ENCODE measurements around the gene LSM12.

Gene LSM12

GRCh38 chr17:44111777-44112176, 45.3 kb upstream of the LSM12 start:
- Histone ChIP-seq H3K9me3 (ENCODE audit: control extremely low read depth in 1 of 5, control insufficient read depth in 4 of 5, insufficient read depth in 2 of 5, low read depth in 1 of 5, low read length in 4 of 5) (no peaks in the 10 kb centered on the region), H3K36me3 (ENCODE audit: control insufficient read depth in 4 of 4, insufficient read depth in 4 of 4, low read length in 3 of 4) (peaks cover 2 to 33% (median 8%) of the 10 kb centered on the region in 4 experiments), H3K27me3 (replicated peaks in 2 of 5; ENCODE audit: control insufficient read depth in 4 of 5, insufficient read depth in 5 of 5, low read length in 4 of 5) (no peaks in the 10 kb centered on the region), H3K4me1 (ENCODE audit: control extremely low read depth in 1 of 4, control insufficient read depth in 4 of 4, insufficient read depth in 4 of 4, low read length in 3 of 4) (peaks cover 4 to 81% (median 55%) of the 10 kb centered on the region in 4 experiments), H3K27ac (ENCODE audit: insufficient read depth in 1 of 2, low read depth in 1 of 2, low read length in 2 of 2, poor library complexity in 1 of 2, severe bottlenecking in 2 of 2) (peak overlapping the region in 1 of 2 experiments; percentile 22), H3K4me3 (ENCODE audit: control insufficient read depth in 1 of 7, extremely low read depth in 1 of 7, insufficient read depth in 4 of 7, low read depth in 2 of 7, low read length in 6 of 7) (no peak overlapping the region)
- POLR2A ChIA-PET = interaction anchor here (0.6 to 1.4 kb wide), 3 partner anchors 12 to 110 kb away, joined by 3 to 4 read pairs (median 3); partner anchors contain the start of gene HDAC5
- 86% methylated on average over 1 of the region's 3 CpGs for WGBS (ENCODE audit: insufficient coverage)
- no peak for DNase-seq
- CTCF ChIA-PET = interaction anchor here (0.8 to 9.7 kb wide), 7 partner anchors 8 to 42 kb away, joined by 3 to 85 read pairs (median 4); partner anchors contain the start of gene HDAC5

GRCh38 chr17:44110823-44111633, 44.6 kb upstream of the LSM12 start:
- H3K4me1 ChIP-seq (ENCODE audit: control extremely low read depth in 1 of 4, control insufficient read depth in 4 of 4, insufficient read depth in 4 of 4, low read length in 3 of 4) = peaks cover 4 to 88% (median 56%) of the 10 kb centered on the region in 4 experiments
- H3K36me3 ChIP-seq (ENCODE audit: control insufficient read depth in 4 of 4, insufficient read depth in 4 of 4, low read length in 3 of 4) = peaks cover 2 to 26% (median 6%) of the 10 kb centered on the region in 4 experiments
- 3% methylated on average over 28 of the region's 28 CpGs for WGBS (ENCODE audit: insufficient coverage)
- H3K4me3 ChIP-seq (ENCODE audit: control insufficient read depth in 1 of 7, extremely low read depth in 1 of 7, insufficient read depth in 4 of 7, low read depth in 2 of 7, low read length in 6 of 7) = peak overlapping the region in 6 of 7 experiments; percentile 26 to 61 (median 50)
- peak; percentile 57 to 81 (median 78) for DNase-seq
- peak overlapping the region in 1 of 2 experiments; percentile 22 for H3K27ac ChIP-seq (ENCODE audit: insufficient read depth in 1 of 2, low read depth in 1 of 2, low read length in 2 of 2, poor library complexity in 1 of 2, severe bottlenecking in 2 of 2)
- H3K27me3 ChIP-seq (replicated peaks in 2 of 5; ENCODE audit: control insufficient read depth in 4 of 5, insufficient read depth in 5 of 5, low read length in 4 of 5) = no peaks in the 10 kb centered on the region
- ChIA-PET POLR2A (interaction anchor here (0.6 to 1.4 kb wide), 4 partner anchors 13 to 111 kb away, joined by 3 to 4 read pairs (median 3); partner anchors contain the start of gene HDAC5), CTCF (interaction anchor here (0.8 to 9.7 kb wide), 8 partner anchors 8 to 43 kb away, joined by 3 to 85 read pairs (median 4); partner anchors contain the start of gene HDAC5)
- H3K9me3 ChIP-seq (ENCODE audit: control extremely low read depth in 1 of 5, control insufficient read depth in 4 of 5, insufficient read depth in 2 of 5, low read depth in 1 of 5, low read length in 4 of 5) = no peaks in the 10 kb centered on the region

GRCh38 chr17:44110011-44110686, 43.7 kb upstream of the LSM12 start:
- Histone ChIP-seq H3K4me3 (ENCODE audit: control insufficient read depth in 1 of 7, extremely low read depth in 1 of 7, insufficient read depth in 4 of 7, low read depth in 2 of 7, low read length in 6 of 7) (peak overlapping the region in 4 of 7 experiments; percentile 40 to 61 (median 55)), H3K27ac (ENCODE audit: insufficient read depth in 1 of 2, low read depth in 1 of 2, low read length in 2 of 2, poor library complexity in 1 of 2, severe bottlenecking in 2 of 2) (no peak overlapping the region)
- WGBS (ENCODE audit: insufficient coverage) = 89% methylated on average over 7 of the region's 10 CpGs

GRCh38 chr17:44109312-44109630, 42.8 kb upstream of the LSM12 start:
- Histone ChIP-seq H3K36me3 (ENCODE audit: control insufficient read depth in 4 of 4, insufficient read depth in 4 of 4, low read length in 3 of 4) (peaks cover 0 to 21% (median 5%) of the 10 kb centered on the region in 4 experiments), H3K9me3 (ENCODE audit: control extremely low read depth in 1 of 5, control insufficient read depth in 4 of 5, insufficient read depth in 2 of 5, low read depth in 1 of 5, low read length in 4 of 5) (no peaks in the 10 kb centered on the region), H3K4me1 (ENCODE audit: control extremely low read depth in 1 of 4, control insufficient read depth in 4 of 4, insufficient read depth in 4 of 4, low read length in 3 of 4) (peaks cover 4 to 80% (median 54%) of the 10 kb centered on the region in 4 experiments), H3K4me3 (ENCODE audit: control insufficient read depth in 1 of 7, extremely low read depth in 1 of 7, insufficient read depth in 4 of 7, low read depth in 2 of 7, low read length in 6 of 7) (no peak overlapping the region), H3K27me3 (replicated peaks in 2 of 5; ENCODE audit: control insufficient read depth in 4 of 5, insufficient read depth in 5 of 5, low read length in 4 of 5) (no peaks in the 10 kb centered on the region), H3K27ac (ENCODE audit: insufficient read depth in 1 of 2, low read depth in 1 of 2, low read length in 2 of 2, poor library complexity in 1 of 2, severe bottlenecking in 2 of 2) (no peak overlapping the region)
- WGBS (ENCODE audit: insufficient coverage) = 95% methylated on average over 3 of the region's 4 CpGs
- no peak for DNase-seq
- POLR2A ChIA-PET = no interaction called here
- CTCF ChIA-PET = interaction anchor here (0.6 to 2.1 kb wide), 6 partner anchors 9 to 59 kb away, joined by 3 to 6 read pairs (median 4); no protein-coding TSS in a partner anchor

More at GRCh38 chr17:44110011-44110686, 43.7 kb upstream of the LSM12 start:
- ChIA-PET CTCF (interaction anchor here (0.6 to 9.7 kb wide), 6 partner anchors 7 to 58 kb away, joined by 3 to 85 read pairs (median 6); partner anchors contain the start of gene HDAC5), POLR2A (interaction anchor here (0.9 to 1.4 kb wide), 2 partner anchors 13 to 14 kb away, joined by 3 to 4 read pairs; partner anchors contain the start of gene HDAC5)
- H3K4me1 ChIP-seq (ENCODE audit: control extremely low read depth in 1 of 4, control insufficient read depth in 4 of 4, insufficient read depth in 4 of 4, low read length in 3 of 4) = peaks cover 4 to 89% (median 56%) of the 10 kb centered on the region in 4 experiments
- H3K36me3 ChIP-seq (ENCODE audit: control insufficient read depth in 4 of 4, insufficient read depth in 4 of 4, low read length in 3 of 4) = peaks cover 2 to 25% (median 4%) of the 10 kb centered on the region in 4 experiments
- H3K27me3 ChIP-seq (replicated peaks in 2 of 5; ENCODE audit: control insufficient read depth in 4 of 5, insufficient read depth in 5 of 5, low read length in 4 of 5) = no peaks in the 10 kb centered on the region
- no peaks in the 10 kb centered on the region for H3K9me3 ChIP-seq (ENCODE audit: control extremely low read depth in 1 of 5, control insufficient read depth in 4 of 5, insufficient read depth in 2 of 5, low read depth in 1 of 5, low read length in 4 of 5)
- no peak for DNase-seq

- H3K27ac ChIP-seq (ENCODE audit: insufficient read depth in 1 of 2, low read depth in 1 of 2, low read length in 2 of 2, poor library complexity in 1 of 2, severe bottlenecking in 2 of 2) = no peak overlapping the region
- no peak for DNase-seq
- H3K9me3 ChIP-seq (ENCODE audit: control extremely low read depth in 1 of 5, control insufficient read depth in 4 of 5, insufficient read depth in 2 of 5, low read depth in 1 of 5, low read length in 4 of 5) = no peaks in the 10 kb centered on the region
- peaks cover 4 to 74% (median 52%) of the 10 kb centered on the region in 4 experiments for H3K4me1 ChIP-seq (ENCODE audit: control extremely low read depth in 1 of 4, control insufficient read depth in 4 of 4, insufficient read depth in 4 of 4, low read length in 3 of 4)
- no peak overlapping the region for H3K4me3 ChIP-seq (ENCODE audit: control insufficient read depth in 1 of 7, extremely low read depth in 1 of 7, insufficient read depth in 4 of 7, low read depth in 2 of 7, low read length in 6 of 7)
- POLR2A ChIA-PET = no interaction called here
- 96% methylated on average over 9 of the region's 16 CpGs for WGBS (ENCODE audit: insufficient coverage)
- CTCF ChIA-PET = interaction anchor here (0.9 to 10.3 kb wide), 6 partner anchors 7 to 60 kb away, joined by 3 to 85 read pairs (median 4); no protein-coding TSS in a partner anchor
- H3K36me3 ChIP-seq (ENCODE audit: control insufficient read depth in 4 of 4, insufficient read depth in 4 of 4, low read length in 3 of 4) = peaks cover 0 to 18% (median 6%) of the 10 kb centered on the region in 4 experiments
- no peaks in the 10 kb centered on the region for H3K27me3 ChIP-seq (replicated peaks in 2 of 5; ENCODE audit: control insufficient read depth in 4 of 5, insufficient read depth in 5 of 5, low read length in 4 of 5)
Observed at GRCh38 chr17:44108440-44109311, 42.2 kb upstream of the LSM12 start.

GRCh38 chr17:44106801-44107200, 40.3 kb upstream of the LSM12 start:
- ChIA-PET CTCF (interaction anchor here (1.0 to 10.3 kb wide), 5 partner anchors 8 to 25 kb away, joined by 3 to 85 read pairs (median 4); no protein-coding TSS in a partner anchor), POLR2A (no interaction called here)
- DNase-seq = no peak
- no peak overlapping the region for H3K4me3 ChIP-seq (ENCODE audit: control insufficient read depth in 1 of 7, extremely low read depth in 1 of 7, insufficient read depth in 4 of 7, low read depth in 2 of 7, low read length in 6 of 7)
- no peaks in the 10 kb centered on the region for H3K9me3 ChIP-seq (ENCODE audit: control extremely low read depth in 1 of 5, control insufficient read depth in 4 of 5, insufficient read depth in 2 of 5, low read depth in 1 of 5, low read length in 4 of 5)
- 100% methylated on average over 3 of the region's 4 CpGs for WGBS (ENCODE audit: insufficient coverage)
- peaks cover 2 to 55% (median 35%) of the 10 kb centered on the region in 4 experiments for H3K4me1 ChIP-seq (ENCODE audit: control extremely low read depth in 1 of 4, control insufficient read depth in 4 of 4, insufficient read depth in 4 of 4, low read length in 3 of 4)
- no peaks in the 10 kb centered on the region for H3K27me3 ChIP-seq (replicated peaks in 2 of 5; ENCODE audit: control insufficient read depth in 4 of 5, insufficient read depth in 5 of 5, low read length in 4 of 5)
- H3K27ac ChIP-seq (ENCODE audit: insufficient read depth in 1 of 2, low read depth in 1 of 2, low read length in 2 of 2, poor library complexity in 1 of 2, severe bottlenecking in 2 of 2) = no peak overlapping the region
- H3K36me3 ChIP-seq (ENCODE audit: control insufficient read depth in 4 of 4, insufficient read depth in 4 of 4, low read length in 3 of 4) = peaks cover 0 to 23% (median 8%) of the 10 kb centered on the region in 4 experiments

Measured in common myeloid progenitor, CD34-positive (primary cell).